Liver (tissue), 9 donors: ENCODE measurements around the gene SLC7A4. TPM values are rescaled to one million over a fixed set of nuclear protein-coding genes. Genes with fewer than 3 reads are reported as not detected.

Experiments
- DNase-seq: peaks from one replicate; pipeline ENCODE4 v3.0.0-alpha.2; 2017; ENCODE audit warnings: low spot score
- H3K27ac ChIP-seq, 2 donors: one replicate each; pipeline ENCODE4 v1.7.0; 2013; ENCODE audit warnings: inconsistent platforms in 2 of 2, low read length in 2 of 2, control low read depth in 1 of 2, low read depth in 1 of 2, mild to moderate bottlenecking in 1 of 2
- H3K27me3 ChIP-seq, 4 donors: one replicate each; pipeline versions ENCODE4 v1.6.1 to v1.7.0; 2013; ENCODE audit warnings: low read length in 3 of 4, inconsistent platforms in 1 of 4, mild to moderate bottlenecking in 1 of 4, moderate library complexity in 1 of 4; ENCODE audit not compliant: control insufficient read depth in 4 of 4, insufficient read depth in 4 of 4
- H3K36me3 ChIP-seq, 4 donors: one replicate each; pipeline versions ENCODE4 v1.6.1 to v1.7.0; 2013; ENCODE audit warnings: low read length in 3 of 4, mild to moderate bottlenecking in 3 of 4, low read depth in 1 of 4, moderate library complexity in 1 of 4; ENCODE audit not compliant: control insufficient read depth in 4 of 4, insufficient read depth in 3 of 4
- H3K4me1 ChIP-seq, 4 donors: one replicate each; pipeline versions ENCODE4 v1.6.1 to v1.7.0; 2013; ENCODE audit warnings: low read length in 3 of 4, mild to moderate bottlenecking in 3 of 4, moderate library complexity in 1 of 4; ENCODE audit not compliant: control insufficient read depth in 4 of 4, insufficient read depth in 4 of 4
- H3K4me3 ChIP-seq, 3 donors: one replicate each; pipeline versions ENCODE4 v1.6.1 to v1.7.0; 2013; ENCODE audit warnings: low read length in 3 of 3, control low read depth in 1 of 3, low read depth in 1 of 3, mild to moderate bottlenecking in 1 of 3
- H3K9ac ChIP-seq, 2 donors: one replicate each; pipeline ENCODE4 v1.7.0; 2013; ENCODE audit warnings: low read length in 2 of 2, mild to moderate bottlenecking in 2 of 2, moderate library complexity in 2 of 2, control low read depth in 1 of 2, low read depth in 1 of 2
- H3K9me3 ChIP-seq, 4 donors: one replicate each; pipeline versions ENCODE4 v1.6.1 to v1.7.0; 2013; ENCODE audit warnings: low read length in 3 of 4; ENCODE audit not compliant: control insufficient read depth in 4 of 4
- ATF3 ChIP-seq: IDR thresholded peaks from 2 replicates; pipeline ENCODE4 v1.6.1; 2016; ENCODE audit warnings: antibody characterized with exemption
- CTCF ChIP-seq: fragments of 150-350 bp; IDR thresholded peaks from 2 replicates; pipeline ENCODE4 v1.5.1; 2017; ENCODE audit warnings: improper control_type of control experiment, low read depth, low read length; ENCODE audit not compliant: missing input control
- EGR1 ChIP-seq, 2 donors: IDR thresholded peaks; 2 replicates each; pipeline ENCODE4 v1.6.1; 2016 to 2018; ENCODE audit warnings: antibody characterized with exemption in 2 of 2, low read depth in 2 of 2
- FOXA1 ChIP-seq: IDR thresholded peaks from 2 replicates; pipeline ENCODE4 v1.6.1; 2016; ENCODE audit warnings: antibody characterized with exemption
- FOXA2 ChIP-seq: IDR thresholded peaks from 2 replicates; pipeline ENCODE4 v1.6.1; 2016; ENCODE audit warnings: antibody characterized with exemption
- GABPA ChIP-seq, 2 donors: IDR thresholded peaks in 1 of 2; conservative IDR thresholded peaks in 1 of 2; 2 replicates each; pipeline ENCODE4 v1.6.1; 2016; ENCODE audit warnings: antibody characterized with exemption in 2 of 2, mild to moderate bottlenecking in 1 of 2, moderate library complexity in 1 of 2
- HNF4A ChIP-seq, 2 donors: conservative IDR thresholded peaks; 2 replicates each; pipeline ENCODE4 v1.6.1; 2016; ENCODE audit warnings: antibody characterized with exemption in 2 of 2, mild to moderate bottlenecking in 2 of 2
- HNF4G ChIP-seq: IDR thresholded peaks from 2 replicates; pipeline ENCODE4 v1.6.1; 2016; ENCODE audit warnings: antibody characterized with exemption
- JUND ChIP-seq, 2 donors: IDR thresholded peaks; 2 replicates each; pipeline ENCODE4 v1.6.1; 2016; ENCODE audit warnings: antibody characterized with exemption in 2 of 2
- MAX ChIP-seq: IDR thresholded peaks from 2 replicates; pipeline ENCODE4 v1.6.1; 2016; ENCODE audit warnings: antibody characterized with exemption
- NR2F2 ChIP-seq: IDR thresholded peaks from 2 replicates; pipeline ENCODE4 v1.6.1; 2016; ENCODE audit warnings: antibody characterized with exemption
- RAD21 ChIP-seq, 2 donors: IDR thresholded peaks; 2 replicates each; pipeline ENCODE4 v1.6.1; 2016; ENCODE audit warnings: antibody characterized with exemption in 2 of 2, mild to moderate bottlenecking in 2 of 2
- REST ChIP-seq: IDR thresholded peaks from 2 replicates; pipeline ENCODE4 v1.6.1; 2016; ENCODE audit warnings: antibody characterized with exemption, mild to moderate bottlenecking
- RXRA ChIP-seq, 2 donors: IDR thresholded peaks; 2 replicates each; pipeline ENCODE4 v1.6.1; 2017 to 2018; ENCODE audit warnings: antibody characterized with exemption in 2 of 2, mild to moderate bottlenecking in 1 of 2
- SP1 ChIP-seq: IDR thresholded peaks from 2 replicates; pipeline ENCODE4 v1.6.1; 2018; ENCODE audit warnings: antibody characterized with exemption, mild to moderate bottlenecking
- TAF1 ChIP-seq: conservative IDR thresholded peaks from 2 replicates; pipeline ENCODE4 v1.6.1; 2016; ENCODE audit warnings: antibody characterized with exemption, mild to moderate bottlenecking
- YY1 ChIP-seq: IDR thresholded peaks from 2 replicates; pipeline ENCODE4 v1.6.1; 2016; ENCODE audit warnings: antibody characterized with exemption, mild to moderate bottlenecking
- ZBTB33 ChIP-seq: IDR thresholded peaks from 2 replicates; pipeline ENCODE4 v1.6.1; 2016; ENCODE audit warnings: antibody characterized with exemption
- WGBS: extraction: QIAGEN DNeasy Blood & Tissue Kit; methylation state at CpG from one replicate; pipeline ENCODE4 v1.1.7; 2013; 5-methylcytosine and 5-hydroxymethylcytosine counted together
- polyA plus RNA-seq, 2 donors: library from polyadenylated mRNA; stranded (reverse) in 1 of 2; unstranded in 1 of 2; fragments of 200-250 nt in 1 of 2; fragments of >200 nt in 1 of 2; fragmentation: Nextera tagmentation in 1 of 2; extraction: Ambion mirVana in 1 of 2; gene quantifications; one replicate each; pipeline versions ENCODE4 v1.2.1 to v1.2.3, GENCODE V29; 2013 to 2015
- total RNA-seq, 2 donors: library from RNA; depleted of rRNA; stranded (reverse); fragments of >200 nt; gene quantifications; one replicate each; pipeline ENCODE4 v1.2.3, GENCODE V29; 2014
- donor health status: healthy.
- donor health status: healthy.
- donor health status: healthy.
- donor health status: healthy.
- donor health status: healthy.

SLC7A4 gene
- total and polyA plus RNA-seq, 4 donors = 0.11 to 0.67 (median 0.33) TPM

- peak overlapping the region; percentile 94 to 97 for H3K9ac ChIP-seq
- DNase-seq = no peak
- TF ChIP-seq HNF4G = no peak
- no peak for TF ChIP-seq TAF1
- TF ChIP-seq FOXA2 = no peak
- no peak for TF ChIP-seq RAD21 (IDR thresholded peaks at IDR 0.05)
- TF ChIP-seq NR2F2 = no peak
- TF ChIP-seq HNF4A (conservative IDR thresholded peaks at IDR 0.05) = no peak
- no peak for TF ChIP-seq GABPA (IDR thresholded peaks at IDR 0.05 in 1 of 2, conservative IDR thresholded peaks at IDR 0.05 in 1 of 2)
- no peak for TF ChIP-seq YY1
- TF ChIP-seq SP1 = no peak
- no peak for TF ChIP-seq EGR1 (IDR thresholded peaks at IDR 0.05; ENCODE audit: low read depth in 2 of 2)
- TF ChIP-seq RXRA (IDR thresholded peaks at IDR 0.05) = no peak
- TF ChIP-seq CTCF = no peak
- no peak for TF ChIP-seq JUND (IDR thresholded peaks at IDR 0.05)
- no peak for TF ChIP-seq FOXA1
- 4% methylated on average over 26 of the region's 26 CpGs for WGBS
- H3K27ac ChIP-seq = peak overlapping the region; percentile 91 to 96
- no peaks in the 10 kb centered on the region for H3K9me3 ChIP-seq
- no peaks in the 10 kb centered on the region for H3K27me3 ChIP-seq
- peaks cover 0 to 32% (median 2%) of the 10 kb centered on the region in 4 donors for H3K36me3 ChIP-seq
- peaks cover 12 to 30% (median 23%) of the 10 kb centered on the region in 4 donors for H3K4me1 ChIP-seq
- H3K4me3 ChIP-seq = peak overlapping the region; percentile 75 to 89 (median 87)
Measured at GRCh38 chr22:21000987-21001600, 31.3 kb downstream of the SLC7A4 start.

GRCh38 chr22:21000207-21000986 lies 32.0 kb downstream of the SLC7A4 start:
- Histone ChIP-seq H3K9ac (peak overlapping the region; percentile 94 to 97), H3K27ac (peak overlapping the region in 1 of 2 donors; percentile 91), H3K4me3 (peak overlapping the region in 2 of 3 donors; percentile 75 to 89), H3K4me1 (peaks cover 12 to 30% (median 23%) of the 10 kb centered on the region in 4 donors), H3K27me3 (no peaks in the 10 kb centered on the region), H3K9me3 (no peaks in the 10 kb centered on the region), H3K36me3 (peaks cover 0 to 32% (median 2%) of the 10 kb centered on the region in 4 donors)
- no peak for DNase-seq
- WGBS = 58% methylated on average over 22 of the region's 22 CpGs
- TF ChIP-seq CTCF (no peak), HNF4A (conservative IDR thresholded peaks at IDR 0.05) (no peak), REST (no peak), EGR1 (IDR thresholded peaks at IDR 0.05; ENCODE audit: low read depth in 2 of 2) (no peak), TAF1 (no peak), FOXA1 (no peak), RXRA (IDR thresholded peaks at IDR 0.05) (no peak), ZBTB33 (no peak), YY1 (no peak), MAX (no peak), ATF3 (no peak), RAD21 (IDR thresholded peaks at IDR 0.05) (no peak), SP1 (no peak), JUND (IDR thresholded peaks at IDR 0.05) (no peak), NR2F2 (no peak), HNF4G (no peak), FOXA2 (no peak), GABPA (IDR thresholded peaks at IDR 0.05 in 1 of 2, conservative IDR thresholded peaks at IDR 0.05 in 1 of 2) (no peak)
